GM18499 (cell line): ENCODE measurements around the gene AIG1.
"Not testable (repeated sequence)": the region's sequence is repeated elsewhere in the genome, so short reads cannot be mapped to it uniquely, and the experiment has no call there.

Experiments used
- ATAC-seq: cut with Tn5 transposase; IDR thresholded peaks from one replicate; pipeline ENCODE4 v1.9.1; 2021; ENCODE audit warnings: moderate number of reproducible peaks; ENCODE audit not compliant: insufficient read depth, unreplicated experiment

The AIG1 gene

GRCh38 chr6:143055213-143055612, 5.5 kb upstream of the AIG1 start:
- ATAC-seq: no peak

DNA sequence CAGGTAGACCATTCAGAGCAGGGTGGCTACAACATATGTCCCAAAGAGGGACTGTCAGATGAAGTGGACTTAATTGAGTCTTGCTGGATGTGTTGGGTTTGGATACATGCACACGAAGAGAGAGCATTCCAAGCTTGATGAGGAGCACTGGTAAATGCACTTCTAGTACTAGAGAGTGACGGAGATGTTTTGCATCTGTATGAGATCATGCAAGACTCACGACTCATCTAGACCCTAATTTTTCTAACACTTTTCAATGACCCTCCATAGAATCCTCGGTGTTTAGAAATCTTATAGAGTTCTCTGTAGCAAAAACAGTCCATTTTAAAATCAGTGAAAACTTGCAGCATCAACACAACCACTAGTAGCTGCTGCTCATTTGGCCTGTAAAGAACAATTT, 4.8 kb upstream of the AIG1 start:
- ATAC-seq: no peak

DNA sequence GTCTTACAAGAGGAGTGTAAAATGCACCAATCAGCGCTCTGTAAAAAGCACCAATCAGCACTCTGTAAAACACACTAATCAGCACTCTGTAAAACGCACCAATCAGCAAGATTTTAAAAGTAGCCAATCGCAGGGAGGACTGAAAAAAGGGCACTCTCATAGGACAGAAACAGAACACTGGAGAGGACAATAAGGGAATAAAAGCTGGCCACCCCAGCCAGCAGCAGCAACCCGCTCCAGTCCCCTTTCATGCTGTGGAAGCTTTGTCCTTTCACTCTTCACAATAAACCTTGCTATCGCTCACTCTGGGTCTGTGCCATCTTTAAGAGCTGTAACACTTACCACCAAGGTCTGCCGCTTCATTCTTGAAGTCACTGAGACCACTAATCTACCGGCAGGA, 1.7 kb upstream of the AIG1 start:
- no peak for ATAC-seq

- ATAC-seq: no peak
Observed at GRCh38 chr6:143059663-143060353, 881 bp upstream of the AIG1 start.

DNA sequence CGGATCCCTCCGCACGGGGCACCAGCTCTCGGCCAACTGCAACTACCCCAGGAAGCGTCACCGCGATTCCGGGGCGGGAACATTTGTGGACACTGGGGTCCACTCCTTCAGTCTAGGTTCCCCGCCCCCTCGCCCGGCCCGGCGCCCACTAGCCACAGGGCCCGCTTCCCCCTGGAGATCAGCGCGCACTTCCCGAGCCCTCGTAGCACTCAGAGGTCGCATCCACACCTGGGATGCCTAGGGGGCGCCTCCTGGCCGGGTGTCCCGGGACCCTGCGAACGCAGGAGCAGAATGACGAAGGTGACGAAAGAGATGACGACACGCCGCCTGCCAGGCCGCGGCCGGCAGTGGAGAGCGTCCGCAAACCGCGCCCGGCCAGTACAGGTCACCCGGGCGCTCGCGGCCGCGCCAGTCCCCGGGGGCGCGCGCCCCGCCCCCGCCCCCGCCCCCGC, 309 bp upstream of the AIG1 start:
- peak; percentile 37 for ATAC-seq

DNA sequence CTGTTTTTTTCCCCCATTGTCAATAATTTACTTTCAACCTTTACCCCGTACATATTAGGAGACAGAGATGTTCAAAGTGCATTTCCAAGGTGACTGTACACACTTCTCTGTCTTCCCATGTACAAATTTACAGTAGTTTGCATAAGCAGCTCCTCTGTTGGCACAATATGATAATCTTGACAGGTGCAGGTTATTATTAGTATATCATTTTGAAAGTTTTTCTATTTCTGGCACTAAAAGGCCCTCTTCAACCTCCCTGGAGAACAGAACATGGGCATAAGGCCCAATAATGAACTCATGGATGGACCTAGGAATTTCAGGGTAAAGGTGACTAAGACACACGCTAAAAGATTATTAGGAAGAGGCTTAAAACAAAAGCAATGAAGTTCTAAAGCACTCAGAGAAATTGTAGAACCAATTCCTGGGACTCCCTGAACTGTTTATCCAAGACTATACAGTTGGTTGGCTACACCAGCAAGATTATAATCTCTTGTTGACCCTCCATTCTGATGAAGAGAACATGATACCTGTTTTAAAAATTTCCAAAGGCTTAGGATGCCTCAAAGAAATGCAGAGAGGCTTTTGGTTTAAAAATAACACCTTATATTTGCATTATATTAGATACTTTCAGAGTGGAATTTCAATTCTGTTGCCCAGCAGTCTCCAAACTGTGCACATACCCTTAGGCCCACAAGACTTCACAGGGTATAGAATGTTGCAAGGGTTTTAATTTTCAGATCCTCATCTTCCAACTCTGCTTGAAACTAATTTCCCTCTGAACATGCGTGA, 1.1 kb downstream of the AIG1 start:
- no peak for ATAC-seq

DNA sequence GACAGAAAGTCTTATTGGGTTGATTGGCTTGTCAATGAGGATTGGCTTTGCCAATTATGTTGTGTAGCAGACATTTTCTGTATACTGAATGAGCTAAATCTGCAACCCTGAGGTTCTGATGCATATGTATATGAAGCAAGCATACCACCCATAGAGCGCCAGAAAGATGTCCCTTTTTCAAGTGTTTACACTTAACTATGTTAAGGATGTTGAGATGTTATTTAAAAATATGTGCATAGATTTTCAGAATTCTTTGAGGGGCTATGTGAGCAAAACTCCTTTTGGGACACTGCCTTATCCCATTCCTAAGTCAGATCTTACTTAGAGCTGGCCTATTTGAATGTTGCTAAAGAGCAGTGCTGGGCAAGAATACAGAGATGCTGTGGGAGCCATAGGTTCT, 1.9 kb downstream of the AIG1 start:
- no peak for ATAC-seq

GRCh38 chr6:143063631-143064030, 2.9 kb downstream of the AIG1 start:
- ATAC-seq: no peak

DNA sequence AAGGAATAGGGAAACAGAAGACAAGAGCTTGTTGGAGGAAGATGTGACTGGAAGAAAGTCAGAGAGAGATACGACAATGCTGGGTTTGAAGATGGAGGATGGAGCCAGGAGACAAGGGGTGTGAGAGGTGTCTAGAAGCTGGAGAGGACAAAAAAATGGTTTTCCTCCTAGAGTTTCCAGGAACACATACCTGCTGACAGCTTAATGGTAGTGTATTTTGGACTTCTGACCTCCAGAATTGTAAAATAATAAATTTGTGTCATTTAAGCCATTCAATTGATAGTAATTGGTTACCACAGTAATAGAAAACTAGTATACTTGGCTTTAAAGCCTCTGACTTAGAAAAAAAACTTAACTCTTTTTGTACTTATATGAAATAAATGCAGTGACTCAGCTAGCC, 3.6 kb downstream of the AIG1 start:
- no peak for ATAC-seq

DNA sequence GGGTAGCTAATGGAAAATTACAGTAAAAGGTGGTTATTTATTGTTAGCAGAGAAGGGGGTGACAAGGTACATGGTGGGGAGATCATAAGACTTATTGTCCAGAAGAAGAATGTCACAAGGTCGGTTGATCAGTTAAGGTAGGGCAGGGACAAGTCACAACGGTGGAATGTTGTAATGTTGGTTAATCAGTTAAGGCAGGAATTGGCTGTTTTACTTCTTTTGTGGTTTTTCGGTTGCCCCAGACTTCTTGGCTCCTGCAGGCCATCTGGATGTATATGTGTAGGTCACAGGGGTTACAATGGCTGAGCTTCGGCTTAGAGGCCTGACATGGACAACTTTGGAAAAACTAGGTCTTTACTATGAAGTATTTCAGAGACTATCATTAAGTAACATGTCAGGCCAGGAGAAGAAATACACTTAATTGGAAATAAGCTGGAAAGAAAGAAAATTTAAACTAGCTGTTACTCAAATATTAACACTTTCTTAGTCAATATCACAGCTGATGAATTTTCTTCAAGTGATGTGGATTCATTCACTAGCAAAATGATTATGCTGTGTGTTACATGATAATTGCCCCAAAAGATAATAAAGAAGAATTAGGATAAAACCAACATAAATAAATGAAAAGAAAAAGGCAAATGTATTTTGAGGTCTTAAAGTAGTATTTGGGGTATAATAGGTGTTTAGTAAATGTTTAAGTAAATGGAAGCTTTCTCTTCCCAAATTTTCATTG, 4.4 kb downstream of the AIG1 start:
- no peak for ATAC-seq

- no peak for ATAC-seq
Observed at GRCh38 chr6:143068001-143068400, 7.3 kb downstream of the AIG1 start.

DNA sequence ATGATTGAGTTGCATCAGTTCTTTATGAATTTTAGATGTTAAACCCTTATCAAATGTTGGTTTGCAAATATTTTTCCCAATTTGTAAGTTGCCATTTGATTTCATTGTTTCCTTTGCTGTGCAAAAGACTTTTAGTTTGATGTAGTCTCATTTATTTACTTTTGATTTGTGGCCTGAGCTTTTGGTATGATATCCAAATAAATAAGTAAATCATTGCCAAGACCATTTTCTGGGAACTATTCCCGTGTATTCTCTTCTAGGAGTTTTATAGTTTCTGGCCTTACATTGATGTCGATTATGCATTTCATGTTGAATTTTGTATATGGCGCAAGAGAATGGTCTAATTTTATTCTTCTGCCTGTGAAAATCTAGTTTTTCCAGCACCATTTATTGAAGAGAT, 13.4 kb downstream of the AIG1 start:
- ATAC-seq: no peak

- ATAC-seq: no peak
Observed at GRCh38 chr6:143074670-143075318, 14.1 kb downstream of the AIG1 start.

DNA sequence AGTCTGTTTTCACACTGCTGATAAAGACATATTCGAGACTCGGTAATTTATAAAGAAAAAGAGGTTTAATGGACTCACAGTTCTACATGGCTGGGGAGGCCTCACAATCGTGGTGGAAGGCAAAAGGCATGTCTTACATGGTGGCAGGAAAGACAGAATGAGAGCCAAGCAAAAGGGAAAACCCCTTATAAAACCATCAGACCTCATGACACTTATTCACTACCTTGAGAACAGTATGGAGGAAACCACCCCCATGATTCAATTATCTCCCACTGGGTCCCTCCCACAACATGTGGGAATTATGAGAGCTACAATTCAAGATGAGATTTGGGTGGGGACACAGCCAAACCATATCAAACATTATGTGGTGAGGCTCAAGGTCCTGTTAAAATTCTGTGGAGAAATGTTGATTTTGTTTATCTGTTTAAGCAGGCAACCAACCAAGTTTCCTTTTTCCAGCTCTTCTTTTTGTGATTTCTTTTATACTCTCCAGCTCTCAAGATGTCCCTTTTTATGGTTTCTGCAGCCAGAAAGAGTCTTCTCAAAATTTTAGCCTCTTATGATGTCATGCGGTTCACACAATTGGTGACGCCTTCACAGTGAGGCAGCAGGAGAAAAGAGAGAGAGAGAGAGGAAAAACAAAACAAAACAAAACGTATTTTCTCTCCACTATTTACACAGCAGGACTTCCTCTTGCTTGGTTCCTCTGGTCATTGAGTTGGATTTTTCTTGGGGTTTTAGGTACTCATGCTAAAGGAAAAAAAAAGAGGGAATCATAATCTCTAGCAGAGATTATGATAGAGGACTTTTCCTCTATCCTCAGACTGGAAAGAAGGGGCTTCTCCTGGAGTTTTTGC, 18.0 kb downstream of the AIG1 start:
- ATAC-seq: no peak

- ATAC-seq: no peak
Observed at GRCh38 chr6:143079325-143079640, 18.6 kb downstream of the AIG1 start.

GRCh38 chr6:143082274-143082673, 21.6 kb downstream of the AIG1 start:
- not testable (repeated sequence) for ATAC-seq

GRCh38 chr6:143084019-143084418, 23.3 kb downstream of the AIG1 start:
- not testable (repeated sequence) for ATAC-seq

GRCh38 chr6:143087335-143087734, 26.6 kb downstream of the AIG1 start:
- not testable (repeated sequence) for ATAC-seq

GRCh38 chr6:143087856-143088255, 27.2 kb downstream of the AIG1 start:
- ATAC-seq: no peak
